ENCODE measurements around the gene PMCH.
"Not testable (repeated sequence)": the region's sequence is repeated elsewhere in the genome, so short reads cannot be mapped to it uniquely, and the experiment has no call there.

The PMCH gene, protein sequence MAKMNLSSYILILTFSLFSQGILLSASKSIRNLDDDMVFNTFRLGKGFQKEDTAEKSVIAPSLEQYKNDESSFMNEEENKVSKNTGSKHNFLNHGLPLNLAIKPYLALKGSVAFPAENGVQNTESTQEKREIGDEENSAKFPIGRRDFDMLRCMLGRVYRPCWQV

DNA sequence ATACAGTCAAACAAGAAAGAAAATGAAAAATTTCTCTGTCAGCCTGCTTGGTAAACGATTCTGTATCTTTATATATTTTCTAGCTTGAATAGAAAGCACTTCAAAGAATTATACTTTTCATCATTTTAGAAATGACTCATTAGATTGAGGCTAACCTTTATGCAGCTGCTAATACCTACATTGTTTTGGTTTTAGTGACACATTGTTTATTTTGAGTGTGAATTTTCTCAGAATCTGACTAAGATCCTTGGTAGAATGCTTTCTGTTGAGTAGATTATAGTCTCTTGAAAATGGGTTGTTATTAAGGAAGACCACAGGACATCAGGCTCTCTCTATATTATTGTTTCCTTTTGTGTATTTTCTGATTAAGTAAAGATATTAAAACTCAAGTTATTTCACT, at the start of gene PMCH:
TSS of gene PMCH (minus strand) at position 45 of the 400 bp plus-strand sequence. CDS start 63 bp downstream, outside the sequence.
- TF ChIP-seq, protein P1, sequence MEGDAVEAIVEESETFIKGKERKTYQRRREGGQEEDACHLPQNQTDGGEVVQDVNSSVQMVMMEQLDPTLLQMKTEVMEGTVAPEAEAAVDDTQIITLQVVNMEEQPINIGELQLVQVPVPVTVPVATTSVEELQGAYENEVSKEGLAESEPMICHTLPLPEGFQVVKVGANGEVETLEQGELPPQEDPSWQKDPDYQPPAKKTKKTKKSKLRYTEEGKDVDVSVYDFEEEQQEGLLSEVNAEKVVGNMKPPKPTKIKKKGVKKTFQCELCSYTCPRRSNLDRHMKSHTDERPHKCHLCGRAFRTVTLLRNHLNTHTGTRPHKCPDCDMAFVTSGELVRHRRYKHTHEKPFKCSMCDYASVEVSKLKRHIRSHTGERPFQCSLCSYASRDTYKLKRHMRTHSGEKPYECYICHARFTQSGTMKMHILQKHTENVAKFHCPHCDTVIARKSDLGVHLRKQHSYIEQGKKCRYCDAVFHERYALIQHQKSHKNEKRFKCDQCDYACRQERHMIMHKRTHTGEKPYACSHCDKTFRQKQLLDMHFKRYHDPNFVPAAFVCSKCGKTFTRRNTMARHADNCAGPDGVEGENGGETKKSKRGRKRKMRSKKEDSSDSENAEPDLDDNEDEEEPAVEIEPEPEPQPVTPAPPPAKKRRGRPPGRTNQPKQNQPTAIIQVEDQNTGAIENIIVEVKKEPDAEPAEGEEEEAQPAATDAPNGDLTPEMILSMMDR (IDR thresholded peaks at IDR 0.05; ENCODE audit: control insufficient read depth, extremely low read depth, insufficient read depth): no peak
- no peak for DNase-seq (ENCODE audit: low read depth)
- H3K4me3 ChIP-seq (ENCODE audit: low read depth, low read length): no peak within 1 kb of the TSS

GRCh38 chr12:102240859-102241258, 43.2 kb upstream of the PMCH start:
- H3K4me3 ChIP-seq (ENCODE audit: low read depth, low read length); DNase-seq (ENCODE audit: low read depth): not testable (repeated sequence)

DNA sequence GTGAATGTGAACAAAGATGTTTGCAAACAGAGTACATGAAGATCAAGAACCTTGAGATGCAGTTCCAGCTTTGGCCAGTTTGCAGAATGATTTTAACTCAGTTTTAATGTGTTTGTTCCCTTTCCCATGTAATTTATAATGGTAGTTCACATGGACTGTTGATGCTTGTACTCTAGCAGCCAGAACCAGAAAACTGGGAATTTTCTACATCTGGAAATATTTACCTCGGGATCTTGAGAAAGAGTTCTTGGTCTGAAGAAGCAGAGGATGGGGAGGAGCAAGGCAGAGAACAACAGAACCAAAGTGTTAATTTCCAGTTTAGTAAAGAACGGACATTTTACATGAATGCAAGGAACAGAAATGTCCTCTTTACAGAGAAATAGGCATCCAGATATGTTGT, 37.0 kb upstream of the PMCH start:
- no peak overlapping the region for H3K4me3 ChIP-seq (ENCODE audit: low read depth, low read length)
- DNase-seq (ENCODE audit: low read depth): no peak
- TF ChIP-seq, protein P1 (IDR thresholded peaks at IDR 0.05; ENCODE audit: control insufficient read depth, extremely low read depth, insufficient read depth): no peak

DNA sequence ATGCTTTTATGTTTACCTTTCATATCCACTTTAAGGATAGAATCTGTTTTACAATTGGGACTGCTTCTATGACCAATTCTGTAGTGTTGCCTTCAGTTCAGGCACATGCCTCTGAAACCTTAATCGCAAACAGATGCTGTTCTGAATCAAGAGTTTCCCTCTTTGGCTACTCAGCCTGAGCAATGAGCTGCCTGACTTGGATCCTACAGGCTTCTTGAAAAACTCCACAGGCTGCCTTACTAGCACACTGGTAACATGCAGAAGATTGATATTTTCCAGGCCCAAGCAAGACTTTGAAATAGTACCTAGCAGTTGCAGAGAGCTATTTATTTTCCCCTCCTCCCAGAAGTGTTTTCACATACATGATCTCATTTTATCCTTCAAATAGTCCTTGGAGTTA, 34.8 kb upstream of the PMCH start:
- H3K4me3 ChIP-seq (ENCODE audit: low read depth, low read length): no peak overlapping the region
- TF ChIP-seq, protein P1 (IDR thresholded peaks at IDR 0.05; ENCODE audit: control insufficient read depth, extremely low read depth, insufficient read depth): no peak
- DNase-seq (ENCODE audit: low read depth): no peak

DNA sequence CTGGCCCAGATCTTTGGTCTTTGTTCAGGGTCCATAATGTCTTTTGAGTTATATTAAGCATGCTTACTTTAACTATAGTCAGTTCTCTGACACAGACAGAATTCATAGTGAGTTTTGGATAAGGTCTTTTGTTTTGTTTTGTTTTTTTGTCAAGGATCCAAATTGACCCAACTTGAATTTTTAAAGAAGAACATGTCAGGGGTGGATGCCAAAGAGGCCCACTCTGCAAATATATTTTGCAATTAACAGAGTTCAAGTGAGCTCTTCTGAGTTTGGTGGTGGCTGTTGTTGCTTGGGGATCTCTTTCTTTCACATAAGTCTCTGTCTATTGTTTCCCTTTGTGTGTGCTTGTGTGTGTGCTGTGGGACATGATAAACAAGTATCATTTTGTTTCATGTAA, 34.4 kb upstream of the PMCH start:
- TF ChIP-seq, protein P1 (IDR thresholded peaks at IDR 0.05; ENCODE audit: control insufficient read depth, extremely low read depth, insufficient read depth): no peak
- H3K4me3 ChIP-seq (ENCODE audit: low read depth, low read length): no peak overlapping the region
- DNase-seq (ENCODE audit: low read depth): no peak

DNA sequence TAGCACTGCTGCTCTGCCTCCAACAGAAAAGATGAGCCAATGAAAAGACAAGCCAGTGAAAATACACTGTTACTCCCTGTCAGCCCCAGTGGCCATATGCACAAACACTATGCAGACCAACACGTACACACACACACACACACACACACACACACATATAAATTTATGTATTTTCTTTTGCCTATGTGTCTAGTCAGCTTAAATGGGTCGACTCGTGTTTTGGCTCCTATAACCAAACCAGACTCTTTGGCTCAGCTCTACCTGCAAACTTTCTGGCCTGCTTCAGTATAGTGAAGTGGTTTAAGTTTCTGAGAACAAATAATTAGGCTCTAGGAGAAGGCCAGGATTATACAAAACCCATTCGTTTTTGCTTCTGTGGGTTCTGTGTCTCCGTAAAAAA, 30.3 kb upstream of the PMCH start:
- no peak for DNase-seq (ENCODE audit: low read depth)
- H3K4me3 ChIP-seq (ENCODE audit: low read depth, low read length): no peak overlapping the region
- TF ChIP-seq, protein P1 (IDR thresholded peaks at IDR 0.05; ENCODE audit: control insufficient read depth, extremely low read depth, insufficient read depth): no peak

GRCh38 chr12:102220736-102221135, 23.1 kb upstream of the PMCH start:
- no peak for DNase-seq (ENCODE audit: low read depth)
- TF ChIP-seq, protein P1 (IDR thresholded peaks at IDR 0.05; ENCODE audit: control insufficient read depth, extremely low read depth, insufficient read depth): no peak
- H3K4me3 ChIP-seq (ENCODE audit: low read depth, low read length): no peak overlapping the region
